Astrocyte (in vitro differentiated cells and primary cell): ENCODE results near the gene RNF152.

Source experiments
- CTCF ChIP-seq: IDR thresholded peaks from 2 replicates; pipeline ENCODE4 v1.5.1; 2011; ENCODE audit warnings: low read depth, mild to moderate bottlenecking, inconsistent platforms, low read length, moderate library complexity; ENCODE audit not compliant: insufficient read depth
- EZH2 ChIP-seq: IDR thresholded peaks from 2 replicates; pipeline ENCODE4 v1.6.1; 2012; ENCODE audit warnings: mild to moderate bottlenecking, low read length, inconsistent platforms; ENCODE audit not compliant: insufficient read depth

GRCh38 chr18:61765097-61765496, 127.7 kb downstream of the RNF152 start:
- TF ChIP-seq CTCF (no peak), EZH2 (no peak)
